WTC11 (cell line): ENCODE data around the gene CDC45.

Experiments used
- ATF3 ChIP-seq: sonication (generic); formaldehyde crosslinking; conservative IDR thresholded peaks from 2 replicates; pipeline ENCODE4 v1.8.1; 2022; ENCODE audit warnings: mild to moderate bottlenecking, missing genetic modification reagents
- CTCF ChIP-seq: fragments of 200-600 bp; IDR thresholded peaks from 2 replicates; pipeline ENCODE4 v1.8.0; 2022; ENCODE audit warnings: antibody characterized with exemption
- ESRRA ChIP-seq: sonication (generic); formaldehyde crosslinking; IDR thresholded peaks from 2 replicates; pipeline ENCODE4 v1.8.1; 2022; ENCODE audit warnings: mild to moderate bottlenecking, missing genetic modification reagents, borderline replicate concordance
- FOXJ3 ChIP-seq: sonication (generic); formaldehyde crosslinking; IDR thresholded peaks from 2 replicates; pipeline ENCODE4 v1.9.0; 2021; ENCODE audit warnings: missing genetic modification reagents, mild to moderate bottlenecking, borderline replicate concordance
- GABPB1 ChIP-seq: sonication (generic); formaldehyde crosslinking; IDR thresholded peaks from 2 replicates; pipeline ENCODE4 v1.8.1; 2023; ENCODE audit warnings: mild to moderate bottlenecking, missing genetic modification reagents
- TEAD4 ChIP-seq: sonication (generic); formaldehyde crosslinking; IDR thresholded peaks from 2 replicates; pipeline ENCODE4 v1.8.0; 2022; ENCODE audit warnings: mild to moderate bottlenecking, missing genetic modification reagents
- USF2 ChIP-seq: sonication (generic); formaldehyde crosslinking; IDR thresholded peaks from 2 replicates; pipeline ENCODE4 v1.8.1; 2023; ENCODE audit warnings: mild to moderate bottlenecking, missing genetic modification reagents, moderate library complexity
- ZNF263 ChIP-seq: sonication (generic); formaldehyde crosslinking; IDR thresholded peaks from 2 replicates; pipeline ENCODE4 v1.8.1; 2022; ENCODE audit warnings: low read depth, mild to moderate bottlenecking, moderate library complexity, missing genetic modification reagents
- ZNF416 ChIP-seq: fragments of 250-450 bp; sonication (Bioruptor Pico); IDR thresholded peaks from 2 replicates; pipeline ENCODE4 v1.9.0; 2021; ENCODE audit warnings: mild to moderate bottlenecking, inconsistent platforms
- TF ChIP-seq, protein P1 (sequence below): sonication (generic); formaldehyde crosslinking; IDR thresholded peaks from 2 replicates; pipeline ENCODE4 v1.8.0; 2022; ENCODE audit warnings: mild to moderate bottlenecking, missing genetic modification reagents

- no peak for TF ChIP-seq CTCF
- TF ChIP-seq ATF3 (CRISPR knock-in tag) = no peak
- no peak for TF ChIP-seq FOXJ3 (CRISPR knock-in tag)
- TF ChIP-seq, protein P1, sequence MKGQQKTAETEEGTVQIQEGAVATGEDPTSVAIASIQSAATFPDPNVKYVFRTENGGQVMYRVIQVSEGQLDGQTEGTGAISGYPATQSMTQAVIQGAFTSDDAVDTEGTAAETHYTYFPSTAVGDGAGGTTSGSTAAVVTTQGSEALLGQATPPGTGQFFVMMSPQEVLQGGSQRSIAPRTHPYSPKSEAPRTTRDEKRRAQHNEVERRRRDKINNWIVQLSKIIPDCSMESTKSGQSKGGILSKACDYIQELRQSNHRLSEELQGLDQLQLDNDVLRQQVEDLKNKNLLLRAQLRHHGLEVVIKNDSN (CRISPR knock-in tag) = no peak
- no peak for TF ChIP-seq USF2 (CRISPR knock-in tag)
- no peak for TF ChIP-seq GABPB1
- no peak for TF ChIP-seq ZNF416
- no peak for TF ChIP-seq ESRRA (CRISPR knock-in tag)
- no peak for TF ChIP-seq TEAD4 (CRISPR knock-in tag)
- TF ChIP-seq ZNF263 (CRISPR knock-in tag) = no peak
Observed at GRCh38 chr22:19454156-19454555, 25.6 kb upstream of the CDC45 start.
